ENCODE data around the gene HSPBP1.

DNA sequence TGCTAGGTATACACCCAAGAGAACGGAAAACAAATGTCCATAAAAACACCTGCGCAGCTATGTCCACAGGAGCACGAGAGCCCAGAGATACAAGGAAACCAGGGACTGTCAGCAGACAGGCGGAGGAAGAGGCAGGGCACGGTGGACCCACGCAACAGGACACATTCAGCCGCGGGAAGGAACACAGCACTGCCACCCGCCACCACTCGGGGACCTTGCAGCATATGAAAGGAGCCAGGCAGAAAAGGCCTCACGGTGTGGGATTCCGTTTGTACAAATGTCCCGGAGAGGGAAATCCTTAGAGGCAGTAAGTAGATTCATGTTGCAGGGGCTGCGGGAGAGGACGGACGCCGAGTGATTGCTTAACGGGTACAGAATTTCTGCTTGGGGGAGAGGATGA lies 7.8 kb downstream of the HSPBP1 start:
- TF ChIP-seq POLR2AphosphoS5 (IDR thresholded peaks at IDR 0.05; ENCODE audit: low read depth, low read length) (no peak), SIN3A (IDR thresholded peaks at IDR 0.05; ENCODE audit: borderline replicate concordance, insufficient read depth, low read length) (no peak), TAF1 (IDR thresholded peaks at IDR 0.05; ENCODE audit: borderline replicate concordance, insufficient read depth, low read length) (no peak)
- TF ChIP-seq, protein P1, sequence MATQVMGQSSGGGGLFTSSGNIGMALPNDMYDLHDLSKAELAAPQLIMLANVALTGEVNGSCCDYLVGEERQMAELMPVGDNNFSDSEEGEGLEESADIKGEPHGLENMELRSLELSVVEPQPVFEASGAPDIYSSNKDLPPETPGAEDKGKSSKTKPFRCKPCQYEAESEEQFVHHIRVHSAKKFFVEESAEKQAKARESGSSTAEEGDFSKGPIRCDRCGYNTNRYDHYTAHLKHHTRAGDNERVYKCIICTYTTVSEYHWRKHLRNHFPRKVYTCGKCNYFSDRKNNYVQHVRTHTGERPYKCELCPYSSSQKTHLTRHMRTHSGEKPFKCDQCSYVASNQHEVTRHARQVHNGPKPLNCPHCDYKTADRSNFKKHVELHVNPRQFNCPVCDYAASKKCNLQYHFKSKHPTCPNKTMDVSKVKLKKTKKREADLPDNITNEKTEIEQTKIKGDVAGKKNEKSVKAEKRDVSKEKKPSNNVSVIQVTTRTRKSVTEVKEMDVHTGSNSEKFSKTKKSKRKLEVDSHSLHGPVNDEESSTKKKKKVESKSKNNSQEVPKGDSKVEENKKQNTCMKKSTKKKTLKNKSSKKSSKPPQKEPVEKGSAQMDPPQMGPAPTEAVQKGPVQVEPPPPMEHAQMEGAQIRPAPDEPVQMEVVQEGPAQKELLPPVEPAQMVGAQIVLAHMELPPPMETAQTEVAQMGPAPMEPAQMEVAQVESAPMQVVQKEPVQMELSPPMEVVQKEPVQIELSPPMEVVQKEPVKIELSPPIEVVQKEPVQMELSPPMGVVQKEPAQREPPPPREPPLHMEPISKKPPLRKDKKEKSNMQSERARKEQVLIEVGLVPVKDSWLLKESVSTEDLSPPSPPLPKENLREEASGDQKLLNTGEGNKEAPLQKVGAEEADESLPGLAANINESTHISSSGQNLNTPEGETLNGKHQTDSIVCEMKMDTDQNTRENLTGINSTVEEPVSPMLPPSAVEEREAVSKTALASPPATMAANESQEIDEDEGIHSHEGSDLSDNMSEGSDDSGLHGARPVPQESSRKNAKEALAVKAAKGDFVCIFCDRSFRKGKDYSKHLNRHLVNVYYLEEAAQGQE (IDR thresholded peaks at IDR 0.05; ENCODE audit: insufficient read depth in 1 of 2, low read depth in 2 of 2, low read length in 2 of 2) = no peak
